HepG2 (cell line): ENCODE measurements around the gene LTB4R2. TPM values are rescaled to one million over a fixed set of nuclear protein-coding genes. Genes with fewer than 3 reads are reported as not detected.

Source experiments
- ATRX ChIP-seq: sonication (generic); formaldehyde crosslinking; IDR thresholded peaks from 2 replicates; pipeline ENCODE4 v1.4.0; 2020; ENCODE audit warnings: missing genetic modification reagents, borderline replicate concordance
- HNF4G ChIP-seq, 2 experiments: sonication (generic) in 1 of 2; formaldehyde crosslinking in 1 of 2; IDR thresholded peaks; 2 replicates each; pipeline versions ENCODE4 v1.4.0 to v1.6.1; 2011 to 2020; ENCODE audit warnings: borderline replicate concordance in 2 of 2, low read depth in 2 of 2, mild to moderate bottlenecking in 2 of 2, low read length in 1 of 2, missing genetic modification reagents in 1 of 2, moderate library complexity in 1 of 2
- MLX ChIP-seq: IDR thresholded peaks from 2 replicates; pipeline ENCODE4 v1.6.1; 2016
- NCOR1 ChIP-seq: fragments of 200-600 bp; sonication (generic); IDR thresholded peaks from 2 replicates; pipeline ENCODE4 v1.7.0; 2017; ENCODE audit warnings: antibody characterized with exemption, low read length, borderline replicate concordance
- NRL ChIP-seq: sonication (generic); formaldehyde crosslinking; IDR thresholded peaks from 2 replicates; pipeline ENCODE4 v1.5.0; 2020; ENCODE audit warnings: missing genetic modification reagents, mild to moderate bottlenecking, moderate library complexity, borderline replicate concordance
- RFX3 ChIP-seq: IDR thresholded peaks from 2 replicates; pipeline ENCODE4 v1.6.1; 2016; ENCODE audit warnings: missing biosample characterization, missing genetic modification reagents
- ZNF407 ChIP-seq: sonication (generic); formaldehyde crosslinking; IDR thresholded peaks from one replicate; pipeline ENCODE4 v1.5.1; 2020; ENCODE audit warnings: mild to moderate bottlenecking, missing genetic modification reagents; ENCODE audit errors: not compliant biosample characterization
- ZNF749 ChIP-seq: sonication (generic); formaldehyde crosslinking; IDR thresholded peaks from 2 replicates; pipeline ENCODE4 v1.8.0; 2022; ENCODE audit warnings: mild to moderate bottlenecking, missing genetic modification reagents, moderate library complexity, borderline replicate concordance
- polyA plus RNA-seq, 8 experiments: library from polyadenylated mRNA; depleted of rRNA in 3 of 8; stranded (reverse) in 7 of 8; unstranded in 1 of 8; fragments of >200 nt; fragmentation: Illumina TruSeq in 4 of 8; extraction: Trizol in 4 of 8; gene quantifications; 2 replicates each; pipeline versions ENCODE4 v1.2.1 to v1.2.3, GENCODE V29; 2011 to 2016; ENCODE audit warnings: low read depth in 4 of 8, missing spikeins in 1 of 8, mixed read lengths in 1 of 8; ENCODE audit not compliant: insufficient read depth in 1 of 8
- total RNA-seq, 5 experiments: library from RNA; depleted of rRNA; stranded (reverse); fragments of >200 nt; fragmentation: Illumina TruSeq; extraction: Trizol; gene quantifications; 2 replicates each; pipeline ENCODE4 v1.2.3, GENCODE V29; 2016; ENCODE audit warnings: low read depth in 1 of 5
- TF ChIP-seq, protein P1 (sequence below): sonication (generic); formaldehyde crosslinking; IDR thresholded peaks from 2 replicates; pipeline ENCODE4 v1.4.0; 2020; ENCODE audit warnings: missing genetic modification reagents
- TF ChIP-seq, protein P2 (sequence below): sonication (generic); formaldehyde crosslinking; IDR thresholded peaks from 2 replicates; pipeline ENCODE4 v1.4.0; 2020; ENCODE audit warnings: mild to moderate bottlenecking, missing genetic modification reagents

LTB4R2 gene
- total and polyA plus RNA-seq, 2 of the 13 experiments (the other 11 are each of a cell fraction or from before 2014, with no cell fraction given): 3.9 to 6.9 TPM

GRCh38 chr14:24261256-24261968 is 48.5 kb upstream of the LTB4R2 start (continued):
- TF ChIP-seq, protein P1, sequence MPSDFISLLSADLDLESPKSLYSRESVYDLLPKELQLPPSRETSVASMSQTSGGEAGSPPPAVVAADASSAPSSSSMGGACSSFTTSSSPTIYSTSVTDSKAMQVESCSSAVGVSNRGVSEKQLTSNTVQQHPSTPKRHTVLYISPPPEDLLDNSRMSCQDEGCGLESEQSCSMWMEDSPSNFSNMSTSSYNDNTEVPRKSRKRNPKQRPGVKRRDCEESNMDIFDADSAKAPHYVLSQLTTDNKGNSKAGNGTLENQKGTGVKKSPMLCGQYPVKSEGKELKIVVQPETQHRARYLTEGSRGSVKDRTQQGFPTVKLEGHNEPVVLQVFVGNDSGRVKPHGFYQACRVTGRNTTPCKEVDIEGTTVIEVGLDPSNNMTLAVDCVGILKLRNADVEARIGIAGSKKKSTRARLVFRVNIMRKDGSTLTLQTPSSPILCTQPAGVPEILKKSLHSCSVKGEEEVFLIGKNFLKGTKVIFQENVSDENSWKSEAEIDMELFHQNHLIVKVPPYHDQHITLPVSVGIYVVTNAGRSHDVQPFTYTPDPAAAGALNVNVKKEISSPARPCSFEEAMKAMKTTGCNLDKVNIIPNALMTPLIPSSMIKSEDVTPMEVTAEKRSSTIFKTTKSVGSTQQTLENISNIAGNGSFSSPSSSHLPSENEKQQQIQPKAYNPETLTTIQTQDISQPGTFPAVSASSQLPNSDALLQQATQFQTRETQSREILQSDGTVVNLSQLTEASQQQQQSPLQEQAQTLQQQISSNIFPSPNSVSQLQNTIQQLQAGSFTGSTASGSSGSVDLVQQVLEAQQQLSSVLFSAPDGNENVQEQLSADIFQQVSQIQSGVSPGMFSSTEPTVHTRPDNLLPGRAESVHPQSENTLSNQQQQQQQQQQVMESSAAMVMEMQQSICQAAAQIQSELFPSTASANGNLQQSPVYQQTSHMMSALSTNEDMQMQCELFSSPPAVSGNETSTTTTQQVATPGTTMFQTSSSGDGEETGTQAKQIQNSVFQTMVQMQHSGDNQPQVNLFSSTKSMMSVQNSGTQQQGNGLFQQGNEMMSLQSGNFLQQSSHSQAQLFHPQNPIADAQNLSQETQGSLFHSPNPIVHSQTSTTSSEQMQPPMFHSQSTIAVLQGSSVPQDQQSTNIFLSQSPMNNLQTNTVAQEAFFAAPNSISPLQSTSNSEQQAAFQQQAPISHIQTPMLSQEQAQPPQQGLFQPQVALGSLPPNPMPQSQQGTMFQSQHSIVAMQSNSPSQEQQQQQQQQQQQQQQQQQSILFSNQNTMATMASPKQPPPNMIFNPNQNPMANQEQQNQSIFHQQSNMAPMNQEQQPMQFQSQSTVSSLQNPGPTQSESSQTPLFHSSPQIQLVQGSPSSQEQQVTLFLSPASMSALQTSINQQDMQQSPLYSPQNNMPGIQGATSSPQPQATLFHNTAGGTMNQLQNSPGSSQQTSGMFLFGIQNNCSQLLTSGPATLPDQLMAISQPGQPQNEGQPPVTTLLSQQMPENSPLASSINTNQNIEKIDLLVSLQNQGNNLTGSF: 0 out of 2 replicates have a peak, but pooled peaks have one; percentile 23
- TF ChIP-seq NCOR1: no peak
- TF ChIP-seq RFX3 (CRISPR knock-in tag): no peak
- no peak for TF ChIP-seq MLX (CRISPR knock-in tag)
- TF ChIP-seq, protein P2, sequence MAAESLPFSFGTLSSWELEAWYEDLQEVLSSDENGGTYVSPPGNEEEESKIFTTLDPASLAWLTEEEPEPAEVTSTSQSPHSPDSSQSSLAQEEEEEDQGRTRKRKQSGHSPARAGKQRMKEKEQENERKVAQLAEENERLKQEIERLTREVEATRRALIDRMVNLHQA (CRISPR knock-in tag): no peak
- no peak for TF ChIP-seq ZNF407 (CRISPR knock-in tag)
- 0 out of 2 replicates have a peak, but pooled peaks have one; percentile 2 for TF ChIP-seq NRL
- TF ChIP-seq ZNF749 (CRISPR knock-in tag): no peak
- no peak for TF ChIP-seq ATRX
- TF ChIP-seq HNF4G (IDR thresholded peaks at IDR 0.05; ENCODE audit: borderline replicate concordance, low read depth, low read length): no peak
- no peak for TF ChIP-seq HNF4G (CRISPR knock-in tag; IDR thresholded peaks at IDR 0.05; ENCODE audit: borderline replicate concordance, low read depth)
